Measurements from ENCODE around the gene LITAFD. TPM values are rescaled to one million over a fixed set of nuclear protein-coding genes. Genes with fewer than 3 reads are reported as not detected.

Gene LITAFD
- total and polyA plus RNA-seq, 10 of the 15 experiments (the other 5 are each of a cell fraction or from before 2014, with no cell fraction given) = not detected

DNA sequence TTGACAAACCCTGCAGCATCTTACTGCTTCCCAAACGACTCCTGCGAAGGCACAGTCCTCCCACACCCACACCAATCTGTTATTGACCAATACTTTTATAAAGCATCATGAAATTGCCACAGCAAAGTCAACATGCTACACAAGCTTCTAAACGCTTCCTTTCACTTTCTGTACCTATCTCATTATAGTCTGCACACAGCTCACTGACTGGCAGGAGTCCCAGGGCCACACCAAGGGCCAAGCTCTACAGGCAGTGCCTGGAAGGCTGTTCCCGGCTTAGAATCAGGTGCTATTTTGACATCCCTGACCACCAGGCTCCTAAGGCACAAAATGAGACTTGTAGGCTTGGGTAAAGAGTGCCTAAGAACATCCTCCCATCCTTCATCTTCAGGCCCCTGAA, 42.1 kb downstream of the LITAFD start:
- DNase-seq (ENCODE audit: low read depth, low spot score) (no peak), ATAC-seq (peak; percentile 58), FAIRE-seq (no peak)
- ChIA-PET CTCF (interaction anchor here (0.7 to 1.8 kb wide), 3 partner anchors 10 to 85 kb away, joined by 4 to 5 read pairs (median 4); no protein-coding TSS in a partner anchor), POLR2A (no interaction called here), RAD21 (ENCODE audit: unreplicated experiment) (no interaction called here), SMC1A (ENCODE audit: uncharacterized antibody, unreplicated experiment) (interaction anchor here (1.2 to 1.3 kb wide), 2 partner anchors 12 to 25 kb away, joined by 4 read pairs; no protein-coding TSS in a partner anchor)
- no peak for TF ChIP-seq HDGF (IDR thresholded peaks at IDR 0.05)
- no peak for TF ChIP-seq YBX1 (IDR thresholded peaks at IDR 0.05)
- TF ChIP-seq RB1 (IDR thresholded peaks at IDR 0.05; ENCODE audit: borderline replicate concordance) = no peak
- TF ChIP-seq ZNF24 (IDR thresholded peaks at IDR 0.05) = no peak
- TF ChIP-seq SMARCA5 (IDR thresholded peaks at IDR 0.05) = no peak
- TF ChIP-seq CEBPZ (IDR thresholded peaks at IDR 0.05; ENCODE audit: low read depth, low read length) = no peak
- TF ChIP-seq CBX5 (IDR thresholded peaks at IDR 0.05; ENCODE audit: low read depth) = no peak
- TF ChIP-seq NR2C1 (IDR thresholded peaks at IDR 0.05) = no peak
- TF ChIP-seq TAF1 (IDR thresholded peaks at IDR 0.05; ENCODE audit: borderline replicate concordance, low read depth, low read length) = no peak
- no peak for TF ChIP-seq RELB (IDR thresholded peaks at IDR 0.05; ENCODE audit: low read depth)
- TF ChIP-seq, protein P1, sequence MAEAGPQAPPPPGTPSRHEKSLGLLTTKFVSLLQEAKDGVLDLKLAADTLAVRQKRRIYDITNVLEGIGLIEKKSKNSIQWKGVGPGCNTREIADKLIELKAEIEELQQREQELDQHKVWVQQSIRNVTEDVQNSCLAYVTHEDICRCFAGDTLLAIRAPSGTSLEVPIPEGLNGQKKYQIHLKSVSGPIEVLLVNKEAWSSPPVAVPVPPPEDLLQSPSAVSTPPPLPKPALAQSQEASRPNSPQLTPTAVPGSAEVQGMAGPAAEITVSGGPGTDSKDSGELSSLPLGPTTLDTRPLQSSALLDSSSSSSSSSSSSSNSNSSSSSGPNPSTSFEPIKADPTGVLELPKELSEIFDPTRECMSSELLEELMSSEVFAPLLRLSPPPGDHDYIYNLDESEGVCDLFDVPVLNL (IDR thresholded peaks at IDR 0.05; ENCODE audit: low read depth, low read length) = no peak
- TF ChIP-seq E2F8 (IDR thresholded peaks at IDR 0.05; ENCODE audit: low read depth, partially characterized antibody) = no peak
- TF ChIP-seq STAT1 (conservative IDR thresholded peaks at IDR 0.05) = no peak
- no peak for TF ChIP-seq ASH2L (IDR thresholded peaks at IDR 0.05; ENCODE audit: borderline replicate concordance, low read depth)
- Histone ChIP-seq H3K27ac (ENCODE audit: control insufficient read depth, insufficient read depth) (peak overlapping the region; percentile 20; the same call in 1 of the 2 replicates), H3K4me2 (ENCODE audit: control insufficient read depth, insufficient read depth) (0 out of 2 replicates have a peak overlapping the region, but pooled peaks have one; percentile 17), H3K27me3 (replicated peaks in 1 of 2; ENCODE audit: control insufficient read depth in 2 of 2, insufficient read depth in 2 of 2, low read length in 1 of 2) (no peaks in the 10 kb centered on the region), H3K36me3 (ENCODE audit: control insufficient read depth in 2 of 2, insufficient read depth in 2 of 2, low read length in 1 of 2) (peaks cover 34 to 50% of the 10 kb centered on the region in 2 experiments), H3K9ac (ENCODE audit: control insufficient read depth, insufficient read depth, low read length) (no peak overlapping the region), H3K4me3 (no peak overlapping the region), H3K4me1 (ENCODE audit: control insufficient read depth, insufficient read depth, low read length) (peaks cover 41% of the 10 kb centered on the region), H3K9me3 (replicated peaks; ENCODE audit: control insufficient read depth, insufficient read depth, low read length) (no peaks in the 10 kb centered on the region; the same call in 2 of the 3 replicates), H3K79me2 (ENCODE audit: control insufficient read depth, insufficient read depth, low read length) (peaks cover 58% of the 10 kb centered on the region), H2AFZ (ENCODE audit: control insufficient read depth, low read depth, low read length) (no peak overlapping the region), H4K20me1 (ENCODE audit: control insufficient read depth, insufficient read depth) (peaks cover 18% of the 10 kb centered on the region)
- intact Hi-C loops (cut with micrococcal nuclease; ENCODE audit: unreplicated experiment) = no loop called here
- BruUV-seq (replicated peaks) = no TSS peak
- WGBS (ENCODE audit: insufficient coverage, insufficient replicate concordance, low lambda C conversion rate, missing lambda C conversion rate) = 64% methylated on average over 4 of the region's 4 CpGs
- in situ Hi-C loops (cut with MboI) = no loop called here
